Esophagus squamous epithelium (tissue), 4 donors: Measurements from ENCODE around the gene CABLES1.

Source experiments
- POLR2A ChIP-seq, 4 donors: fragments of 450-650 bp; IDR thresholded peaks; one replicate each; pipeline ENCODE4 v1.6.1; 2017; ENCODE audit warnings: antibody characterized with exemption in 4 of 4, mild to moderate bottlenecking in 4 of 4, moderate library complexity in 3 of 4
- TF ChIP-seq, protein P1 (sequence below), 6 experiments: fragments of 450-650 bp in 4 of 6; fragments of 200-600 bp in 2 of 6; sonication (generic) in 2 of 6; IDR thresholded peaks; one replicate each; pipeline ENCODE4 v1.5.1; 2016 to 2019; ENCODE audit warnings: antibody characterized with exemption in 6 of 6, mild to moderate bottlenecking in 4 of 6, moderate library complexity in 4 of 6

DNA sequence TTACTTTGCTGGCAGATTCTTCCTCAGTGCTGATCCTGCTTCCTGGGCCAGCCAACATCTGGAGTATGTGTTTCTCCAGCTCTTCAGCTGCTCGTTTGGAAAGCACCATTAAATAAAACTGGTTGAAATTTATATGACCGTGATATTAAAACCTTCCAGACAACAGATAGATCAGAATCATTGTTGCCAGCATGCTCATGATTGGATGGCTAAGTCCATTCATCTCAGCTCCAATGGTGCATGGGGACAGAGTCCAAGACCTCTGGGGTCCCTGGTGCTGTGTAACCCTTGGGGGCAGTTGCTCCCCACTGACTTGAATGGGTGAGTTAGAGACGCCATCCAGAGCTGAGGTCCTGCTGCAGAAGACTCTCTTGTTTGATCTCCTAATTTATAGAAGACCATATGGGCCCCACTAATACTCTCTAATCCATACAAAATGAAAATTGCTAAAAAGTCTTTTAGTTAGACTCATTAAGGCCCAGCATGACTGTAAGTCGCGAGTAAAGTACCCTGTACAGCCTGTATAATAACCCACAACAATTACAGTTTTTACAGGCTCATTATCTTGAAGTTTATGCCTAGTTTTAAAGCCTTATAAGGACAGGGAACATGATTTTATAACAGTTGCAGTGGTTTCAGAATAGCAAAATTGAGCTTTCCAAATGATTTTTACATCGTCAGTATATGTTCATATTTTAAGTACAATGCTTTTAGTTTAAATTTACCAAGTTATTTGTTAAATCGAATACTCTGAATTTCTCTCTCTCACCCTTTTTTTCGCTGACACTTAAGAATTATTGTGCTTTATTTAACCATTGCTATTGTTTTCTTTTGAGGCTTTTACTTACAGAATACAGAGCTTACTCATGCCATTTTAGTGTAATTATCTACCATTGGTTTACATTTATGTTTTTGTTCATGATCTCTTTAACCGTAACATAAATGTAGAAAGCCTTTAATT is 60.0 kb downstream of the CABLES1 start:
- TF ChIP-seq, protein P1, sequence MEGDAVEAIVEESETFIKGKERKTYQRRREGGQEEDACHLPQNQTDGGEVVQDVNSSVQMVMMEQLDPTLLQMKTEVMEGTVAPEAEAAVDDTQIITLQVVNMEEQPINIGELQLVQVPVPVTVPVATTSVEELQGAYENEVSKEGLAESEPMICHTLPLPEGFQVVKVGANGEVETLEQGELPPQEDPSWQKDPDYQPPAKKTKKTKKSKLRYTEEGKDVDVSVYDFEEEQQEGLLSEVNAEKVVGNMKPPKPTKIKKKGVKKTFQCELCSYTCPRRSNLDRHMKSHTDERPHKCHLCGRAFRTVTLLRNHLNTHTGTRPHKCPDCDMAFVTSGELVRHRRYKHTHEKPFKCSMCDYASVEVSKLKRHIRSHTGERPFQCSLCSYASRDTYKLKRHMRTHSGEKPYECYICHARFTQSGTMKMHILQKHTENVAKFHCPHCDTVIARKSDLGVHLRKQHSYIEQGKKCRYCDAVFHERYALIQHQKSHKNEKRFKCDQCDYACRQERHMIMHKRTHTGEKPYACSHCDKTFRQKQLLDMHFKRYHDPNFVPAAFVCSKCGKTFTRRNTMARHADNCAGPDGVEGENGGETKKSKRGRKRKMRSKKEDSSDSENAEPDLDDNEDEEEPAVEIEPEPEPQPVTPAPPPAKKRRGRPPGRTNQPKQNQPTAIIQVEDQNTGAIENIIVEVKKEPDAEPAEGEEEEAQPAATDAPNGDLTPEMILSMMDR (IDR thresholded peaks at IDR 0.05) = no peak
- TF ChIP-seq POLR2A (IDR thresholded peaks at IDR 0.05) = no peak
